Right lobe of liver (tissue), 6 donors: Measurements from ENCODE around the gene ZNF384. TPM values are rescaled to one million over a fixed set of nuclear protein-coding genes. Genes with fewer than 3 reads are reported as not detected.

ENCODE experiments used
- ATAC-seq, 4 donors: fragments of 200-7000 bp; cut with Tn5 transposase; one replicate each; pipeline ENCODE4 v1.9.1; 2020; ENCODE audit warnings: mild to moderate bottlenecking in 4 of 4, moderate library complexity in 4 of 4
- DNase-seq, 3 donors: peaks; one replicate each; pipeline ENCODE4 v3.0.0-alpha.2; 2020
- H3K27ac ChIP-seq, 3 donors: fragments of 200-600 bp; one replicate each; pipeline ENCODE4 v1.8.0; 2022
- H3K27me3 ChIP-seq, 2 donors: fragments of 200-600 bp; one replicate each; pipeline ENCODE4 v1.8.0; 2022
- H3K36me3 ChIP-seq, 4 donors: fragments of 200-600 bp; sonication (generic) in 1 of 4; one replicate each; pipeline versions ENCODE4 v1.5.1 to v1.8.0; 2017 to 2022; ENCODE audit warnings: control low read depth in 1 of 4
- H3K4me1 ChIP-seq, 4 donors: fragments of 200-600 bp; sonication (generic) in 1 of 4; one replicate each; pipeline versions ENCODE4 v1.5.1 to v1.8.0; 2017 to 2022; ENCODE audit warnings: control low read depth in 1 of 4
- H3K4me3 ChIP-seq, 3 donors: fragments of 200-600 bp; one replicate each; pipeline ENCODE4 v1.8.0; 2022
- H3K9me3 ChIP-seq, 4 donors: fragments of 200-600 bp; sonication (generic) in 1 of 4; one replicate each; pipeline versions ENCODE4 v1.5.1 to v1.8.0; 2017 to 2022; ENCODE audit warnings: control low read depth in 1 of 4
- CTCF ChIP-seq, 4 donors: fragments of 200-600 bp in 3 of 4; fragments of 450-650 bp in 1 of 4; IDR thresholded peaks; one replicate each; pipeline versions ENCODE4 v1.5.1 to v1.8.0; 2016 to 2022; ENCODE audit warnings: antibody characterized with exemption in 4 of 4, mild to moderate bottlenecking in 2 of 4
- POLR2A ChIP-seq: fragments of 450-650 bp; IDR thresholded peaks from one replicate; pipeline ENCODE4 v1.6.1; 2017; ENCODE audit warnings: antibody characterized with exemption, mild to moderate bottlenecking
- WGBS: methylation state at CpG from one replicate; pipeline ENCODE4 v1.1.6; 2018; ENCODE audit warnings: low coverage, low lambda C conversion rate; ENCODE audit not compliant: insufficient coverage; ENCODE audit errors: missing lambda C conversion rate; 5-methylcytosine and 5-hydroxymethylcytosine counted together
- intact Hi-C, 2 donors: fragments of 100-400 bp; cut with DNase I; formaldehyde crosslinking; loops; one replicate each; pipeline versions ENCODE4 v1.11.2 to v1.14.1; 2022
- total RNA-seq, 6 experiments: library from RNA; depleted of rRNA in 2 of 6; stranded (reverse); fragments of >200 nt in 2 of 6; fragmentation: NEBNext Ultra II Directional in 3 of 6; extraction: Animal tissue kit (Norgen Biotek cat#: 25700) in 3 of 6; gene quantifications; one replicate each; pipeline versions ENCODE4 v1.1.0 to v1.2.4, GENCODE V29; 2016 to 2023
- donor health status: DM: no; HTN: yes; CAD: no.
- donor health status: DM: no; HTN: no; CAD: no.
- donor health status: DM: no; HTN: no; CAD: no.
- donor health status: DM: no; HTN: yes; CAD: no.
- donor health status: DM: no; HTN: yes; CAD: no.

ZNF384 gene
- total RNA-seq, 6 experiments from 2014 or later: 11.9 to 22.3 (median 18.3) TPM

DNA sequence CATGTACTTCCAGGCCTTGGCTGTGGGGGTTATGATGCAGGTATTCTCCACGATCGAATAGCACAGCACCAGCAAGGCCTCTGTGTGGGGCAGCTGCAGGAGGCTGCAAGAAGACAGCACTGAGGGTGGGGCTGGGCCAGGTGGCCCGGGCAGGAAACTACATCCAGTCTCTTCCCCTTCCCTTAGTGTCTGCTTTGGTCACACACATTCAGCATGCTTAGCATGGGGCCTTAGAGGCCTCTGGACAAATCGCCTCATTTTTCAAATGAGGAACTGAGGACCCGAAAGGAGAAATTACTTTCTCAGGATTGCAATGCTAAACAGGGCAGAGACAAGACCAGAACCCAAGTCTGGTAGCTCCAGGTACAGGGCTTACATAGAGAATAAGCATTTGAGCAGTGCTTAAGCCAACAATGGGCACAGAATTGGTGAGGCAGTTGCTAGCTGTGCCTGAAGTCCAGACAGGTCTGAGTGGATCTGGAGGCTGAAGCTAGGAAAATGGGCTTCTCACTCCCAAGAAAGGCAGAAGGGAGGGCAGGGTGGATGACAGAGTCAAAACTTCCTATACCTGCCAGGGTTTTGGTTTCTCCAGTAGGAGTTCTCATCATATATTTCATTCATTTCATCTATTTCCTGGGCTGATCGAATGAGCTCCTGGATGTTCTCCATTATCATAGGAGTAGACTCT is 45.5 kb downstream of the ZNF384 start:
- Histone ChIP-seq H3K36me3 (no peaks in the 10 kb centered on the region), H3K4me3 (no peak overlapping the region), H3K27ac (peak overlapping the region in 1 of 3 donors; percentile 47), H3K4me1 (no peaks in the 10 kb centered on the region), H3K9me3 (no peaks in the 10 kb centered on the region), H3K27me3 (no peaks in the 10 kb centered on the region)
- 60% methylated on average over 2 of the region's 6 CpGs for WGBS
- TF ChIP-seq POLR2A: no peak
- TF ChIP-seq CTCF (IDR thresholded peaks at IDR 0.05): no peak
- ATAC-seq (peak in 3 of 4 donors; percentile 26 to 42 (median 40)), DNase-seq (no peak)
- intact Hi-C loops: no loop called here

DNA sequence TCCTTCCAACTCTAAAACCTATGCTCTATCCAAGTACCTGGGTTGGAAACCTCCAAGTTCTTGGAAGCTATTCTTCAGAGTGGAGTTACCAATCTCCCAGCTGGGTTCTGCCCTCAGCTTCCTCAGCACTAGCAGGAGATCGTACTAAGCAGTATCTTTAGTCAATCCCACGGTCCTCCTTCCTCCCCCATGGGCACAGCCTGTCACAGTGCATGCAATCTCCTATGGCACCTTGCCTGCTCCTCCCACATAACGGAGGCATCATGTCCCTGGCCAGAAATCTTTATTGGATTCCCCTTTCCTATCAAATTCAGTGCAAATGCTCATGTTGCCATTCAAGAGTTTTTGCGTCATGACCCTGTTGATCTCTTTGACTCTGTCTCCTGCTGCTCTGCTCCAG is 48.0 kb downstream of the ZNF384 start:
- no peaks in the 10 kb centered on the region for H3K36me3 ChIP-seq
- H3K27me3 ChIP-seq: no peaks in the 10 kb centered on the region
- DNase-seq: no peak
- H3K9me3 ChIP-seq: no peaks in the 10 kb centered on the region
- H3K4me3 ChIP-seq: no peak overlapping the region
- ATAC-seq: no peak
- WGBS: 60% methylated on average over 4 of the region's 4 CpGs
- TF ChIP-seq CTCF (IDR thresholded peaks at IDR 0.05) (no peak), POLR2A (no peak)
- intact Hi-C loops: no loop called here
- no peaks in the 10 kb centered on the region for H3K4me1 ChIP-seq
- H3K27ac ChIP-seq: no peak overlapping the region

GRCh38 chr12:6640497-6640896 is 48.7 kb downstream of the ZNF384 start:
- Histone ChIP-seq H3K36me3 (no peaks in the 10 kb centered on the region), H3K9me3 (no peaks in the 10 kb centered on the region), H3K4me3 (no peak overlapping the region), H3K27ac (no peak overlapping the region), H3K27me3 (no peaks in the 10 kb centered on the region), H3K4me1 (no peaks in the 10 kb centered on the region)
- no peak for DNase-seq
- 44% methylated on average over 1 of the region's 4 CpGs for WGBS
- intact Hi-C loops: no loop called here
- TF ChIP-seq CTCF (IDR thresholded peaks at IDR 0.05): no peak
- no peak for ATAC-seq

- 49% methylated on average over 8 of the region's 11 CpGs for whole genome bisulfite sequencing
- peak overlapping the region in 1 of 3 donors; percentile 38 for H3K27ac ChIP-seq
- ATAC-seq: peak; percentile 13 to 54 (median 35)
- no peak overlapping the region for H3K4me3 ChIP-seq
- no peak for DNase-seq
- TF ChIP-seq POLR2A (no peak), CTCF (IDR thresholded peaks at IDR 0.05) (no peak)
- no peaks in the 10 kb centered on the region for H3K27me3 ChIP-seq
- H3K4me1 ChIP-seq: no peaks in the 10 kb centered on the region
- intact Hi-C loops: no loop called here
- no peaks in the 10 kb centered on the region for H3K36me3 ChIP-seq
- H3K9me3 ChIP-seq: no peaks in the 10 kb centered on the region
These were observed 49.9 kb downstream of the ZNF384 start for GRCh38 chr12:6639151-6639801.
